Fibroblast of peridontal ligament (primary cell): ENCODE results near the gene DNM1.

ENCODE experiments used
- DNase-seq: peaks from one replicate; pipeline ENCODE4 v3.0.0-alpha.2; 2010; ENCODE audit errors: extremely low read depth

Gene DNM1

GRCh38 chr9:128205296-128205944 lies 2.2 kb downstream of the DNM1 start:
- no peak for DNase-seq

GRCh38 chr9:128206484-128206883 lies 3.3 kb downstream of the DNM1 start:
- DNase-seq: no peak

GRCh38 chr9:128206916-128207910 lies 4.0 kb downstream of the DNM1 start:
- DNase-seq: no peak

GRCh38 chr9:128208386-128208785 lies 5.2 kb downstream of the DNM1 start:
- no peak for DNase-seq

- no peak for DNase-seq
These were observed 5.9 kb downstream of the DNM1 start for GRCh38 chr9:128208946-128209669.

- no peak for DNase-seq
These were observed 8.2 kb downstream of the DNM1 start for GRCh38 chr9:128211186-128211980.

GRCh38 chr9:128211981-128212281 lies 8.8 kb downstream of the DNM1 start:
- DNase-seq: no peak

GRCh38 chr9:128213746-128214497 lies 10.7 kb downstream of the DNM1 start:
- DNase-seq: no peak

- DNase-seq: no peak
These were observed 11.7 kb downstream of the DNM1 start for GRCh38 chr9:128214571-128215490.

- DNase-seq: peak; percentile 54
These were observed 12.6 kb downstream of the DNM1 start for GRCh38 chr9:128215491-128216409.

GRCh38 chr9:128216781-128217553 lies 13.8 kb downstream of the DNM1 start:
- DNase-seq: no peak

- DNase-seq: no peak
These were observed 15.0 kb downstream of the DNM1 start for GRCh38 chr9:128218172-128218517.

GRCh38 chr9:128218518-128219389 lies 15.6 kb downstream of the DNM1 start:
- no peak for DNase-seq

- no peak for DNase-seq
These were observed 16.7 kb downstream of the DNM1 start for GRCh38 chr9:128219831-128220230.

- no peak for DNase-seq
These were observed 18.8 kb downstream of the DNM1 start for GRCh38 chr9:128222026-128222425.

GRCh38 chr9:128222880-128223670 lies 19.9 kb downstream of the DNM1 start:
- DNase-seq: no peak
